NB4 (cell line): ENCODE results near the gene RIBC1.

Experiments used
- CTCF ChIP-seq: IDR thresholded peaks from one replicate; pipeline ENCODE4 v1.5.1; 2012; ENCODE audit warnings: low read depth, low read length
- POLR2A ChIP-seq: IDR thresholded peaks from 2 replicates; pipeline ENCODE4 v1.6.1; 2011; ENCODE audit warnings: mild to moderate bottlenecking; ENCODE audit not compliant: insufficient read length; ENCODE audit errors: extremely low read depth

- TF ChIP-seq POLR2A = no peak
- TF ChIP-seq CTCF = no peak
These were observed 49.4 kb upstream of the RIBC1 start for GRCh38 chrX:53373307-53373706.
